ENCODE measurements around the gene RDX. TPM values are rescaled to one million over a fixed set of nuclear protein-coding genes. Genes with fewer than 3 reads are reported as not detected.

RDX gene
- total and polyA plus RNA-seq, 2 donors from 2014 or later = 28.0 to 97.3 TPM

GRCh38 chr11:110141812-110142211 lies 154.6 kb downstream of the RDX start:
- no peak for FAIRE-seq

DNA sequence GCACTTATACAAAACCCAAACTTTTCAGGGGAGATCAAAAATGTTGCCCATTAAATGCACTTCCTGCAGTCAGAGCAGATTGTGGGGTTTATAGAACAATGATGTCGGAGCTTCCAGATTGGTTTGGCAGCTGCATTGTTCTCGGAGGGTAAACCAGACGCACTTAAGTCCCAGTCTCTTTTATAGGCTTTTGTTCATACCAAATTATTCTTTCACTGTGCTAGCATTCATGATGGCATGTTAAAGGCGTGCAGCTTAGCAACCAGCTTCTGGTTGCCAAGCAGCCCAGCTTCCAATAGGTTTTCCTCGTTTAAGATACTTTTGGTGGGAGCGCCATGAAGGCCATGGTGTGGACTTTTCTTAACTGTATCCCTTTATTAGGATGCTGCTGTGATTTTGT lies 162.3 kb downstream of the RDX start:
- Histone ChIP-seq H3K27me3 (ENCODE audit: control insufficient read depth, insufficient read depth, low read length) (no peaks in the 10 kb centered on the region), H3K36me3 (ENCODE audit: control insufficient read depth in 2 of 3, insufficient read depth in 3 of 3, low read length in 3 of 3) (no peaks in the 10 kb centered on the region), H3K4me1 (ENCODE audit: control insufficient read depth in 2 of 3, insufficient read depth in 2 of 3, low read depth in 1 of 3, low read length in 3 of 3) (peaks cover 0 to 2% (median 0%) of the 10 kb centered on the region in 3 donors), H3K27ac (ENCODE audit: low read depth in 2 of 2, low read length in 2 of 2) (no peak overlapping the region), H3K4me3 (ENCODE audit: low read length in 3 of 3) (no peak overlapping the region), H3K9ac (ENCODE audit: low read length in 3 of 3) (no peak overlapping the region), H3K9me3 (ENCODE audit: control insufficient read depth in 2 of 3, insufficient read depth in 1 of 3, low read length in 3 of 3) (no peaks in the 10 kb centered on the region)
- no peak for DNase-seq
- intact Hi-C loops (cut with DNase I) = loop anchor here (10.0 kb wide), 1 partner anchor 1171 kb away; no protein-coding TSS in a partner anchor
- TF ChIP-seq CTCF (IDR thresholded peaks at IDR 0.05; ENCODE audit: borderline replicate concordance, extremely low read depth, insufficient read depth) = no peak
- no peak for FAIRE-seq

More at GRCh38 chr11:110141812-110142211, 154.6 kb downstream of the RDX start:
- no peaks in the 10 kb centered on the region for H3K36me3 ChIP-seq (ENCODE audit: control insufficient read depth in 2 of 3, insufficient read depth in 3 of 3, low read length in 3 of 3)
- H3K4me3 ChIP-seq (ENCODE audit: low read length in 3 of 3) = no peak overlapping the region
- intact Hi-C loops (cut with DNase I) = no loop called here
- no peaks in the 10 kb centered on the region for H3K27me3 ChIP-seq (ENCODE audit: control insufficient read depth, insufficient read depth, low read length)
- no peaks in the 10 kb centered on the region for H3K4me1 ChIP-seq (ENCODE audit: control insufficient read depth in 2 of 3, insufficient read depth in 2 of 3, low read depth in 1 of 3, low read length in 3 of 3)
- DNase-seq = no peak
- TF ChIP-seq CTCF (IDR thresholded peaks at IDR 0.05; ENCODE audit: borderline replicate concordance, extremely low read depth, insufficient read depth) = no peak
- H3K9ac ChIP-seq (ENCODE audit: low read length in 3 of 3) = no peak overlapping the region
- H3K9me3 ChIP-seq (ENCODE audit: control insufficient read depth in 2 of 3, insufficient read depth in 1 of 3, low read length in 3 of 3) = no peaks in the 10 kb centered on the region
- H3K27ac ChIP-seq (ENCODE audit: low read depth in 2 of 2, low read length in 2 of 2) = no peak overlapping the region

GRCh38 chr11:110133160-110133559 lies 163.3 kb downstream of the RDX start:
- Histone ChIP-seq H3K27ac (ENCODE audit: low read depth in 2 of 2, low read length in 2 of 2) (no peak overlapping the region), H3K36me3 (ENCODE audit: control insufficient read depth in 2 of 3, insufficient read depth in 3 of 3, low read length in 3 of 3) (no peaks in the 10 kb centered on the region), H3K4me1 (ENCODE audit: control insufficient read depth in 2 of 3, insufficient read depth in 2 of 3, low read depth in 1 of 3, low read length in 3 of 3) (peaks cover 0 to 5% (median 2%) of the 10 kb centered on the region in 3 donors), H3K9me3 (ENCODE audit: control insufficient read depth in 2 of 3, insufficient read depth in 1 of 3, low read length in 3 of 3) (no peaks in the 10 kb centered on the region), H3K9ac (ENCODE audit: low read length in 3 of 3) (no peak overlapping the region), H3K27me3 (ENCODE audit: control insufficient read depth, insufficient read depth, low read length) (no peaks in the 10 kb centered on the region), H3K4me3 (ENCODE audit: low read length in 3 of 3) (no peak overlapping the region)
- TF ChIP-seq CTCF (IDR thresholded peaks at IDR 0.05; ENCODE audit: borderline replicate concordance, extremely low read depth, insufficient read depth) = no peak
- DNase-seq (no peak), FAIRE-seq (no peak)
- intact Hi-C loops (cut with DNase I) = loop anchor here (10.0 kb wide), 1 partner anchor 1172 kb away; no protein-coding TSS in a partner anchor

All from kidney (tissue), 14 donors.